Activated T-cell treated with anti-CD3 and anti-CD28 coated beads, Interleukin-2, amount 50 U/mL, for 4 hours (primary cell): Measurements from ENCODE around the gene IL6. TPM values are rescaled to one million over a fixed set of nuclear protein-coding genes. Genes with fewer than 3 reads are reported as not detected.
A peak's percentile ranks its signal among the peaks of the same experiment; 100 is the strongest.
"Not testable (repeated sequence)": the region's sequence is repeated elsewhere in the genome, so short reads cannot be mapped to it uniquely, and the experiment has no call there.

Source experiments
- ATAC-seq, 2 donors: fragments of 200-7000 bp; cut with Tn5 transposase; one replicate each; pipeline ENCODE4 v1.10.0; 2021
- DNase-seq: peaks from one replicate; pipeline ENCODE4 v3.0.0-alpha.2; 2020
- H3K27me3 Mint-ChIP-seq: one replicate; pipeline ENCODE4 v1.8.0; 2021; ENCODE audit warnings: low read depth, mixed read lengths
- H3K36me3 Mint-ChIP-seq: one replicate; pipeline ENCODE4 v1.8.0; 2022; ENCODE audit warnings: mixed read lengths; ENCODE audit not compliant: insufficient read depth
- H3K4me1 Mint-ChIP-seq: one replicate; pipeline ENCODE4 v1.8.0; 2021; ENCODE audit warnings: low read depth, mixed read lengths
- H3K4me3 Mint-ChIP-seq: one replicate; pipeline ENCODE4 v1.8.0; 2021; ENCODE audit warnings: mild to moderate bottlenecking, moderate library complexity, mixed read lengths
- H3K9me3 Mint-ChIP-seq: one replicate; pipeline ENCODE4 v1.8.0; 2021; ENCODE audit warnings: mixed read lengths
- total RNA-seq, 3 donors: library from RNA; stranded (reverse); gene quantifications; one replicate each; pipeline ENCODE4 v1.2.1, GENCODE V29; 2021

Gene IL6
- total RNA-seq, 3 donors from 2014 or later = 9.3 to 35.4 (median 10.0) TPM

DNA sequence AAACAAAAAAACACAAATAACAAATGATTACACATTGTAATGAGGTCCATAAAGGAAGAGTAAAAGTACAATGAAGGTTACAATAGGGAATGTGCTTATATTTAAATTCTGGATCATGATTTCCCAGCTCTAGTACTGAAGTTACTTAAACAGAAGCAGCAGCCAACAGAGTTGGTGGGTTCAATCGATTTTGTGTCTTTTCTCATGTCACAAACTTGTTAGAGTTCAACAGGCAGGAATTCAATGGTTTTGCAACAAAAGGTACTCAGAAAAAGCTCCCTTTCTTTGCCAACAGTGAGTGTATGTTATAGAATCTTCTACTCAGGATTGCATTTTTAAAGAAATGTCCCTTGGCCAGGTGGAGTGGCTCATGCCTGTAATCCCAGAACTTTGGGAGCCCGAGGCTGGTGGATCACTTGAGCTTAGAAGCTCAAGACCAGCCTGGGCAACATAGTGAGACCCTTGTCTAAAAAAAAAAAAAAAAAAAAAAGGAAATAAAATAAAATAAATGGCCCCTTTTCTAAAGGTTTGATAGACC lies 29.6 kb upstream of the IL6 start:
- ATAC-seq (no peak), DNase-seq (no peak)
- H3K4me3 Mint-ChIP-seq = no peak overlapping the region
- H3K36me3 Mint-ChIP-seq = no peaks in the 10 kb centered on the region
- no peaks in the 10 kb centered on the region for H3K9me3 Mint-ChIP-seq
- no peaks in the 10 kb centered on the region for H3K27me3 Mint-ChIP-seq
- H3K4me1 Mint-ChIP-seq = peaks cover 70% of the 10 kb centered on the region

GRCh38 chr7:22697876-22698606 lies 29.0 kb upstream of the IL6 start:
- ATAC-seq = peak; percentile 64 to 69
- Mint-ChIP-seq H3K4me1 (peaks cover 70% of the 10 kb centered on the region), H3K27me3 (no peaks in the 10 kb centered on the region), H3K4me3 (peak overlapping the region; percentile 22), H3K36me3 (no peaks in the 10 kb centered on the region), H3K9me3 (no peaks in the 10 kb centered on the region)
- DNase-seq = no peak

DNA sequence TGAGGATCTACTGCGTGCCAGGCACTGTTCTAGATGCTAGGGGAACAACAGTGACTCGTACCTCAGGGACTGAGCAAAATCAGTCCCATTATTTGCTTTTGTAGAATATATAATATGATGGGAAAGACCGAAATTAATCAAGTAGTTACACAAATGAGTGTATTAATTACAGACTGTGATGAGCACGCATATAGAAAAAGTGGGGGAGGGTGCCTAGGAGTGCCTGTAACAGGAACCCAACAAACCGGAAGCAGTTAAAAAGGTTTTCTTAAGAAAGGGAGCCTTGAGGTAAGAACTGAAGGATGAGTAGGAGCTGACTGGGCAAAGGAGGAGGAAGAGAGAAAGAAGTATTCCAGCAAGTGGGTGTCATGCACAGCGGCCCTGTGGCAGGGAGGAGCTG lies 28.2 kb upstream of the IL6 start:
- Mint-ChIP-seq H3K27me3 (no peaks in the 10 kb centered on the region), H3K36me3 (no peaks in the 10 kb centered on the region), H3K4me3 (peak overlapping the region; percentile 39), H3K9me3 (no peaks in the 10 kb centered on the region), H3K4me1 (peaks cover 66% of the 10 kb centered on the region)
- DNase-seq = no peak
- ATAC-seq = peak; percentile 43 to 65

- Mint-ChIP-seq H3K36me3 (no peaks in the 10 kb centered on the region), H3K4me3 (no peak overlapping the region), H3K27me3 (no peaks in the 10 kb centered on the region), H3K9me3 (no peaks in the 10 kb centered on the region), H3K4me1 (peaks cover 48% of the 10 kb centered on the region)
- no peak for DNase-seq
- no peak for ATAC-seq
Observed at GRCh38 chr7:22700559-22701002, 26.4 kb upstream of the IL6 start.

DNA sequence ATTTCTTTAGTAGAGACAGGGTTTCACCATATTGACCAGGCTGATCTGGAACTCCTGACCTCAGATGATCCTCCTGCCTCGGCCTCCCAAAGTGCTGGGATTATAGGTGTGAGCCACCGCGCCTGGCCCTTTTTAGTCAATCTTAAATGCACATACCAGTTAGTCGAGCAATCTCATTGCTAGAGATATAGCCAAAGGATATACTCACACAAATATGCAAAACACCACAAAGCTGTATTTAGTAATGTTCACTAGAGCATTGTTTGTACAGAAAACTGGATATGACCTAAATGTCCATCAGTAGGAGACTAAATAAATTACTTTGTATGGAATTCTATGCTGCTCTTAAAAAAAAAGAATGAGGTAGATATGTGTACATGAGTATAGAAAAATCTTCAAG lies 24.5 kb upstream of the IL6 start:
- DNase-seq (no peak), ATAC-seq (no peak)
- Mint-ChIP-seq H3K4me1 (peaks cover 29% of the 10 kb centered on the region), H3K4me3 (no peak overlapping the region), H3K9me3 (no peaks in the 10 kb centered on the region), H3K36me3 (no peaks in the 10 kb centered on the region), H3K27me3 (no peaks in the 10 kb centered on the region)

GRCh38 chr7:22703107-22703855 lies 23.7 kb upstream of the IL6 start:
- H3K4me1 Mint-ChIP-seq = peaks cover 22% of the 10 kb centered on the region
- H3K36me3 Mint-ChIP-seq, ATAC-seq, H3K4me3 Mint-ChIP-seq, H3K27me3 Mint-ChIP-seq, DNase-seq, H3K9me3 Mint-ChIP-seq: not testable (repeated sequence)

DNA sequence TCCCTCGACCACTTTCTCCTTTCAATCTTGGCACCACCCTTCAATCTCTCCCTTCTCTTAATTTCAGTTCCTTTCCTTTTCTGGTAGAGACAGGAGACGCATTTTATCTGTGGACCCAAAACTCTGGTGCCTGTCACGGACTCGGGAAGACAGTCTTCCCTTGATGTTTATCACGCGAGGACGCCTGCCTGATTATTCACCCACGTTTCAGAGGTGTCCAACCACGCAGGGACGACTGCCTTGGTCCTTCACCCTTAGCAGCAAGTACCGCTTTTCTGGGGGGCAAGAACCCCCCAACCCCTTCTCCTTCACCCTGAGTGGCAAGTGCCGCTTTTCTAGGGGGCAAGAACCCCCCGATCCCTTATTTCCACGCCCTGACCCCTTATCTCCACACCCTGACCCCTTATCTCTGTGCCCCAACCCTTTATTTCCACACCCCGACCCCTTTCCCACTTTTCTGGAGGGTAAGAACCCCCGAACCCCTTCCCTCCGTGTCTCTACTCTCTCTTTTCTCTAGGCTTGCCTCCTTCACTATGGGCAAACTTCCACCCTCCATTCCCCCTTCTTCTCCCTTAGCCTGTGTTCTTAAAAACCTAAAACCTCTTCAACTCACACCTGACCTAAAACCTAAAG lies 22.9 kb upstream of the IL6 start:
- not testable (repeated sequence) for H3K4me3 Mint-ChIP-seq, DNase-seq, H3K27me3 Mint-ChIP-seq, ATAC-seq, H3K36me3 Mint-ChIP-seq, H3K9me3 Mint-ChIP-seq
- peaks cover 14% of the 10 kb centered on the region for H3K4me1 Mint-ChIP-seq

- ATAC-seq, H3K4me3 Mint-ChIP-seq, H3K9me3 Mint-ChIP-seq, H3K27me3 Mint-ChIP-seq, DNase-seq, H3K36me3 Mint-ChIP-seq: not testable (repeated sequence)
- H3K4me1 Mint-ChIP-seq = peaks cover 12% of the 10 kb centered on the region
Observed at GRCh38 chr7:22704722-22705121, 22.3 kb upstream of the IL6 start.

DNA sequence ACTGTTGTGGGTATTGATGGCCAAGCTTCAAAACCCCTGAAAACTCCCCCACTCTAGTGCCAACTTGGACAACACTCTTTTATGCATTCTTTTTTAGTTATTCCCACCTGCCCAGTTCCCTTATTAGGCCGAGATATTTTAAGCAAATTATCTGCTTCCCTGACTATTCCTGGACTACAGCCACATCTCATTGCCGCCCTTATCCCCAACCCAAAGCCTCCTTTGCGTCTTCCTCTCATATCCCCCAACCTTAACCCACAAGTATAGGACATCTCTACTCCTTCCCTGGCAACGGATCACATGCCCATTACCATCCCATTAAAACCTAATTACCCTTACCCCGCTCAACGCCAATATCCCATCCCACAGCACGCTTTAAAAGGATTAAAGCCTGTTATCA lies 21.1 kb upstream of the IL6 start:
- not testable (repeated sequence) for H3K4me3 Mint-ChIP-seq, H3K36me3 Mint-ChIP-seq, ATAC-seq, DNase-seq, H3K9me3 Mint-ChIP-seq, H3K4me1 Mint-ChIP-seq, H3K27me3 Mint-ChIP-seq

DNA sequence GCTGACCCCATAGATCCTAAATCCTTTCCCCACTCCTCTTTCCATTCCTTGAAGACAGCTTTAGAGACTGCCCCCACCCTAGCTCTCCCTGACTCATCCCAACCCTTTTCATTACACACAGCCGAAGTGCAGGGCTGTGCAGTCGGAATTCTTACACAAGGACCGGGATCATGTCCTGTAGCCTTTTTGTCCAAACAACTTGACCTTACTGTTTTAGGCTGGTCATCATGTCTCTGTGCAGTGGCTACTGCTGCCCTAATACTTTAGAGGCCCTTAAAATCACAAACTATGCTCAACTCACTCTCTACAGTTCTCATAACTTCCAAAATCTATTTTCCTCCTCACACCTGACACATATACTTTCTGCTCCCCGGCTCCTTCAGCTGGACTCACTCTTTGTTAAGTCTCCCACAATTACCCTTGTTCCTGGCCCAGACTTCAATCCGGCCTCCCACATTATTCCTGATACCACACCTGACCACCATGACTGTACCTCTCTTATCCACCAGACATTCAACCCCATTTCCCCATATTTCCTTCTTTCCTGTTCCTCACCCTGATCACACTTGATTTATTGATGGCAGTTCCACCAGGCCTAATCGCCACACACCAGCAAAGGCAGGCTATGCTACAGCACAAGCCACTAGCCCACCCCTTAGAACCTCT lies 19.8 kb upstream of the IL6 start:
- not testable (repeated sequence) for H3K27me3 Mint-ChIP-seq, H3K4me1 Mint-ChIP-seq, DNase-seq, H3K4me3 Mint-ChIP-seq, H3K9me3 Mint-ChIP-seq, ATAC-seq, H3K36me3 Mint-ChIP-seq

- not testable (repeated sequence) for H3K4me1 Mint-ChIP-seq, H3K27me3 Mint-ChIP-seq
Observed at GRCh38 chr7:22708214-22708613, 18.8 kb upstream of the IL6 start.

GRCh38 chr7:22708677-22709061 lies 18.3 kb upstream of the IL6 start:
- H3K9me3 Mint-ChIP-seq, H3K36me3 Mint-ChIP-seq, ATAC-seq, DNase-seq, H3K27me3 Mint-ChIP-seq, H3K4me1 Mint-ChIP-seq, H3K4me3 Mint-ChIP-seq: not testable (repeated sequence)

More at GRCh38 chr7:22708214-22708613, 18.8 kb upstream of the IL6 start:
- not testable (repeated sequence) for H3K9me3 Mint-ChIP-seq, ATAC-seq, H3K36me3 Mint-ChIP-seq, H3K4me3 Mint-ChIP-seq, DNase-seq

- not testable (repeated sequence) for H3K36me3 Mint-ChIP-seq, DNase-seq, H3K4me1 Mint-ChIP-seq, H3K4me3 Mint-ChIP-seq, H3K9me3 Mint-ChIP-seq, ATAC-seq, H3K27me3 Mint-ChIP-seq
Observed at GRCh38 chr7:22709062-22709829, 17.8 kb upstream of the IL6 start.
